Epithelial cell of esophagus (primary cell): Measurements from ENCODE around the gene CCDC59.

ENCODE experiments used
- DNase-seq: peaks from one replicate; pipeline ENCODE4 v3.0.0; 2010; ENCODE audit warnings: low read depth
- H3K4me3 ChIP-seq: 2 replicates; pipeline ENCODE4 v1.5.1; 2011; ENCODE audit warnings: mild to moderate bottlenecking, low read length, control low read depth
- CTCF ChIP-seq: IDR thresholded peaks from 2 replicates; pipeline ENCODE4 v1.5.1; 2011; ENCODE audit warnings: low read depth, mild to moderate bottlenecking, low read length, control low read depth, inconsistent platforms; ENCODE audit not compliant: insufficient read depth; ENCODE audit errors: missing control alignments

Gene CCDC59

DNA sequence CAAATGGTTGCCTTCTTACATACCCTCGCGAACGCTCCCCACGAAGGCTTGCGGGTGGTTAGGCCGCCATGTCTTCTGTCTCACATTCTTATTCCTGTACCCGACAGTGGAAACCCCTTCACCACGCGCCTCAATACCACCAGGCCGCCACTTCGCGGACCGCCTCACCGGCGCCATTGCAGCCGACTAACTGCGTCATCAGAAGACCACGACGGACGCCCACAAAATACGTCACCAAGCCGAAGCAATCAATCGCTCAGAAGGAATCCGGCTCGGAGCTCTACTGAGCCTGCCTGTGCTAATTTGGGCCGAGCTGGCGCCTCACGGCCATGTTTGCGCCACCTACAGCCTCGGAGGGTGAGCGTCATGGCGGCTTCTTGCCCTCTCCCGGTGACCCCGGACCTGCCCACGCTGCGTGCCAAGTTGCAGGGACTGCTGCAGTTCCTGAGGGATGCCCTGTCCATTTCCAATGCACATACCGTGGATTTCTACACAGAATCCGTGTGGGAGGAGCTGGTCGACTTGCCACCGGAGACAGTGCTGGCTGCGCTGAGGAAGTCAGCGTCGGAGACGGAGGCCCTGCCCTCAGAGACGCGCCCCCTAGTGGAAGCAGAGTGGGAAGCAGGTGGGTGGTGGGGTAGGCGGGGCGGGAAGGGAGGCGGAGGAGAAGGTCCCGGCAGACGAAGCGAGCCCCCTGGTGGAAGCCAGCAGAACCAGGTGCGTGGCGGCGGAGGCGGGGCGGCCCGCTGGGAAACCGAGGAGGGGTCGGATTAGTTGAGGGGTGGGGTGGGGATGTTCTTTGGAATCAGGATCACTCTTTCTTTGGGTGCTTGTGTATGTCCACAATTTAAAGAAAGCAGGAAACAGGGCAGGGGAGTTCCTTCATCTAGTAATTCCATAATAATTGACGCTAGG, at the start of gene CCDC59, which contains the start of gene METTL25:
CCDC59 (minus strand) TSS at position 188 of the 915 bp plus-strand sequence; CDS start at position 177, 11 bp downstream.
METTL25 (plus strand) TSS at position 330 of the 915 bp plus-strand sequence; CDS start at position 367, 37 bp downstream.
- peak within 1 kb of the TSS; percentile 97 for H3K4me3 ChIP-seq
- TF ChIP-seq CTCF, result peak; percentile 83
- peak; percentile 99 for DNase-seq

DNA sequence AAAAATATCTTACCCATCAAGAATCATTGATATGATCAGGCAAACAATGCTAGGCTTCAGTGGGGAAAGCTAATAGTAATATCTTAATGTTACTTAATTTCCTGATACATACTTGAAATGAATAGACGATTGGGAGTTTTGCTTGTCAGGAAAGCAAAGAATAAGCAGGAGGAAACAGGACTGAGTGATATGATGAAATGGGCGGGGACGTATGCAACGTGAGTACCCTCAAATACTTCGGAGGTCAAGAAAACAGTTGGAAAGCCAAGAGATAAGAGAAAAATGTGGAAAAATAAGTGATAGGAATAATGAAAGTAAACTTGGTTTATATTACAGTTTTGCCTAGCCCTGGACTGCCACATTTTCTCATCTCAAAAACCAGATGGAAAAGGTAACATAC, 49.3 kb upstream of the CCDC59 start:
- no peak for DNase-seq

GRCh38 chr12:82406651-82407050, 48.5 kb upstream of the CCDC59 start:
- no peak for TF ChIP-seq CTCF

More for the DNA sequence above, 49.3 kb upstream of the CCDC59 start:
- TF ChIP-seq CTCF, result no peak
- no peak overlapping the region for H3K4me3 ChIP-seq

DNA sequence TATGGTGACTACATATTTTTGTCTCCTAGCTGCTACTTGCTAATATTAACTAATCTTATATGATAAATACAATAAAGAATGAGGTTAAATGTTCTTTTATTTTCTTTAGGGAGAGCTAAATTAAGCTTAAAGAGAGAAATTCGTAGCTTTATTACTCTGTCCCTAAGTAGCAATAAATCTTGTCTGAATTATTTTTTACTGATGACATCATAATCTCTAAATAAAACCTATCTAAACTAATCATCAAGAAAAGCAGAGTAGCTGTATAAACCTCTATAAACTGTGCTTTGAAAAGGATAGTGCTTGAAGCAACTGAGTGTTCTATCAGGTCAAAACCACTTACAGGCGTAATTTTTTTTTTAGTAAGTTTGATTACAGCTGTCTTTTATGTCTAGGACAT, 42.6 kb upstream of the CCDC59 start:
- H3K4me3 ChIP-seq, result no peak overlapping the region
- no peak for DNase-seq
- TF ChIP-seq CTCF, result no peak

More at GRCh38 chr12:82406651-82407050, 48.5 kb upstream of the CCDC59 start:
- no peak overlapping the region for H3K4me3 ChIP-seq
- no peak for DNase-seq

DNA sequence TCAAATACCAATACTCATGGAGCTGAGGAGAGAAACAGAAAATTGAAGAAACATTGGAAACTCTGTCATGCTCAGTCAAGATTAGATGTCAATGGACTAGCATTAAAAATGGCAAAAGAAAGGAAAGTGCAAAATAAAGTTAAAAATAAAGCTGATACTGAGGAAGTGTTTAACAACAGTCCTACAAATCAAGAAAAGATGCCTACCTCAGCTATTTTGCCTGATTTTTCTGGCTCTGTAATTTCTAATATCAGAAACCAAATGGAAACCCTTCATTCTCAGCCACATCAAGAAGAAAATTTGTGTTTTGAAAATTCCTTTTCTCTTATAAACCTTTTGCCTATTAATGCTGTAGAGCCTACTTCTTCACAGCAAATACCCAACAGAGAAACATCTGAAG, 40.7 kb upstream of the CCDC59 start:
- TF ChIP-seq CTCF, result no peak
- no peak overlapping the region for H3K4me3 ChIP-seq
- DNase-seq, result no peak

- no peak overlapping the region for H3K4me3 ChIP-seq
- peak; percentile 55 for DNase-seq
Measured at GRCh38 chr12:82383930-82384552, 25.9 kb upstream of the CCDC59 start.

More at GRCh38 chr12:82383930-82384552, 25.9 kb upstream of the CCDC59 start:
- TF ChIP-seq CTCF, result peak; percentile 63
